ENCODE measurements around the gene PSMC1. TPM values are rescaled to one million over a fixed set of nuclear protein-coding genes. Genes with fewer than 3 reads are reported as not detected.

PSMC1 gene
- total RNA-seq, 1 experiment from 2014 or later, result 147 TPM

- DNase-seq, result no peak
- BruUV-seq (replicated peaks), result no TSS peak
- Mint-ChIP-seq H3K4me1 (ENCODE audit: low read depth, unreplicated experiment) (no peaks in the 10 kb centered on the region), H3K4me3 (ENCODE audit: low read depth, unreplicated experiment) (no peak overlapping the region), H3K27ac (ENCODE audit: unreplicated experiment) (no peak overlapping the region), H3K9me3 (ENCODE audit: low read depth, unreplicated experiment) (no peaks in the 10 kb centered on the region), H3K36me3 (ENCODE audit: insufficient read depth, unreplicated experiment) (no peaks in the 10 kb centered on the region), H3K27me3 (ENCODE audit: unreplicated experiment) (peaks cover 7% of the 10 kb centered on the region)
- TF ChIP-seq CTCF (IDR thresholded peaks at IDR 0.05; ENCODE audit: unreplicated experiment), result no peak
- intact Hi-C loops (cut with micrococcal nuclease; ENCODE audit: unreplicated experiment), result no loop called here
- CTCF ChIA-PET, result interaction anchor here (0.7 kb wide), 1 partner anchor 1208 kb away, joined by 3 read pairs; no protein-coding TSS in a partner anchor
Observed at GRCh38 chr14:90248594-90248993, 7.8 kb upstream of the PSMC1 start.

- no peak overlapping the region for H3K27ac Mint-ChIP-seq (ENCODE audit: unreplicated experiment)
- DNase-seq, result no peak
- TF ChIP-seq CTCF (IDR thresholded peaks at IDR 0.05; ENCODE audit: unreplicated experiment), result no peak
- no TSS peak for BruUV-seq (replicated peaks)
- peaks cover 26% of the 10 kb centered on the region for H3K36me3 Mint-ChIP-seq (ENCODE audit: insufficient read depth, unreplicated experiment)
- no peaks in the 10 kb centered on the region for H3K27me3 Mint-ChIP-seq (ENCODE audit: unreplicated experiment)
- intact Hi-C loops (cut with micrococcal nuclease; ENCODE audit: unreplicated experiment), result no loop called here
- H3K4me1 Mint-ChIP-seq (ENCODE audit: low read depth, unreplicated experiment), result peaks cover 9% of the 10 kb centered on the region
- no peaks in the 10 kb centered on the region for H3K9me3 Mint-ChIP-seq (ENCODE audit: low read depth, unreplicated experiment)
- CTCF ChIA-PET, result no interaction called here
- no peak overlapping the region for H3K4me3 Mint-ChIP-seq (ENCODE audit: low read depth, unreplicated experiment)
Observed at GRCh38 chr14:90253826-90254225, 2.5 kb upstream of the PSMC1 start.

- no peak for TF ChIP-seq CTCF (IDR thresholded peaks at IDR 0.05; ENCODE audit: unreplicated experiment)
- CTCF ChIA-PET, result interaction anchor here (0.9 to 1.3 kb wide), 3 partner anchors 9 to 502 kb away, joined by 3 to 4 read pairs (median 3); no protein-coding TSS in a partner anchor
Observed at GRCh38 chr14:90255871-90256270, 482 bp upstream of the PSMC1 start.

GRCh38 chr14:90263748-90264449, 7.5 kb downstream of the PSMC1 start:
- no peak for TF ChIP-seq CTCF (IDR thresholded peaks at IDR 0.05; ENCODE audit: unreplicated experiment)
- Mint-ChIP-seq H3K27ac (ENCODE audit: unreplicated experiment) (no peak overlapping the region), H3K9me3 (ENCODE audit: low read depth, unreplicated experiment) (no peaks in the 10 kb centered on the region), H3K27me3 (ENCODE audit: unreplicated experiment) (no peaks in the 10 kb centered on the region), H3K4me3 (ENCODE audit: low read depth, unreplicated experiment) (no peak overlapping the region), H3K36me3 (ENCODE audit: insufficient read depth, unreplicated experiment) (peaks cover 29% of the 10 kb centered on the region), H3K4me1 (ENCODE audit: low read depth, unreplicated experiment) (no peaks in the 10 kb centered on the region)
- CTCF ChIA-PET, result interaction anchor here (0.8 to 1.3 kb wide), 2 partner anchors 8 to 38 kb away, joined by 3 to 4 read pairs; partner anchors contain the start of gene PSMC1
- no TSS peak for BruUV-seq (replicated peaks)
- no peak for DNase-seq
- intact Hi-C loops (cut with micrococcal nuclease; ENCODE audit: unreplicated experiment), result no loop called here

More at GRCh38 chr14:90255871-90256270, 482 bp upstream of the PSMC1 start:
- Mint-ChIP-seq H3K27ac (ENCODE audit: unreplicated experiment) (peak overlapping the region; percentile 98), H3K4me3 (ENCODE audit: low read depth, unreplicated experiment) (peak overlapping the region; percentile 100), H3K9me3 (ENCODE audit: low read depth, unreplicated experiment) (no peaks in the 10 kb centered on the region), H3K36me3 (ENCODE audit: insufficient read depth, unreplicated experiment) (peaks cover 29% of the 10 kb centered on the region), H3K4me1 (ENCODE audit: low read depth, unreplicated experiment) (peaks cover 10% of the 10 kb centered on the region), H3K27me3 (ENCODE audit: unreplicated experiment) (no peaks in the 10 kb centered on the region)
- intact Hi-C loops (cut with micrococcal nuclease; ENCODE audit: unreplicated experiment), result no loop called here
- BruUV-seq (replicated peaks), result no TSS peak
- DNase-seq, result no peak
